Colon (tissue), 2 donors: Measurements from ENCODE around the gene LRRN2.
"Not testable (repeated sequence)": the region's sequence is repeated elsewhere in the genome, so short reads cannot be mapped to it uniquely, and the experiment has no call there.

Source experiments
- FAIRE-seq: peaks from 2 replicates; lab custom pipeline; 2012; peaks lifted over from hg19 to GRCh38; lab: Jason Lieb, UNC
- donor health status: control.
- donor health status: control.

The LRRN2 gene

DNA sequence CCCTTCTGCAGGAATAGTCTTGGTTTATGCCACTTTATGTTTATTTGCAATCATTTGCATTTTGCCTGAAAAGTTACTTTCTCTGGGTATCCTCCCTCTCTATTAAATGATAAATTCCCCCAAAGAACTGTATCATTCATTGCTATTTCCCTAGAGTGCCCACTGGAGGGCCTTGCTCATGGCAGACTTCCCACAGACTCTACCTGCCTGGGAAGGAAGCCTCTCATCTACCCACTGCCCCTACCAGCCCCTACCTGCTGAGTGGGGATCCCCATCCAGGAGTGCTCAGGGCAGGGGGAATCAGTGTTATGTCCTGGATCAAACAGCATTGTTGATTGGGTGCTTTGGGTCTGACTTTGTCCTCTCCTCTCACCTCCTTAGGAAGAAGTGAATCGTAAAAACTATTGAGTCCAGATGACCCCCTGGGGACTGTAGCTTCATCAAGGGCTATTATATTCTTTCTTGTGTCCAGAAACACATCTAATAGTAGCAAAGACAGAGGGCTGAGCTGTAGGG, 6.8 kb upstream of the LRRN2 start:
- FAIRE-seq: no peak

DNA sequence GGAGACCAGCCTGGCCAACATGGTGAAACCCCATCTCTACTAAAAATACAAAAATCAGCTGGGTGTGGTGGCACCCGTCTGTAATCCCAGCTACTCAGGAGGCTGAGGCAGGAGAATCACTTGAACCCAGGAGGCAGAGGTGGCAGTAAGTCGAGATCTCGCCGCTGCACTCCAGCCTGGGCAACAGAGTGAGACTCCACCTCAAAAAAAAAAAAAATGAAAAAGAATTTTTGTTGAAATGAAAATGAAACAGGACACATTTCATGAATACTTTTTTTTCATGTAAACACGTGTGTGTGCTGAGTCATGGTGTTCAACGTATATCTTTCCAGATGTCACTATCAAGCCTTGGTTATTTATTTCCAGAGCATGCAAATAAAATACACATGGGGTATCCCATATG, 5.8 kb upstream of the LRRN2 start:
- FAIRE-seq: not testable (repeated sequence)

DNA sequence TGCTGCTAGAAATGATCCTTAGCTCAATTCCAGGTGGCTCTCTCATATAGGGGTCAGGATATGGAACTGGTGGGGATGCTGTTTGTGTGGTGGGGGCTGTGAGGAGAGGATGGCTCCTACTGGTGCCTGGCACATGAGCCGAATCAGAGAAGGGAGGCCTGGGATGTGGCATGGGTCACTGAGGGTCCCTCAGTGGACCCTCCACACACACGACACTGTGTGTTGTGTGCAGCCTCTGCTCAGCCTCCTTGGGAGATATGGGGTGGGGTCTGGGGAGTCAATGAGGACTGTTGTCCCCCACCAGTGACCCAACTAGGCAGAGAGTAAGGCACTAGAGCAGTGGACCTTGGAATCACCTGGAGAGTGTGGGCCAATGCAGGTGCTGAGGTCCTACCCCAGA, 3.2 kb upstream of the LRRN2 start:
- no peak for FAIRE-seq

DNA sequence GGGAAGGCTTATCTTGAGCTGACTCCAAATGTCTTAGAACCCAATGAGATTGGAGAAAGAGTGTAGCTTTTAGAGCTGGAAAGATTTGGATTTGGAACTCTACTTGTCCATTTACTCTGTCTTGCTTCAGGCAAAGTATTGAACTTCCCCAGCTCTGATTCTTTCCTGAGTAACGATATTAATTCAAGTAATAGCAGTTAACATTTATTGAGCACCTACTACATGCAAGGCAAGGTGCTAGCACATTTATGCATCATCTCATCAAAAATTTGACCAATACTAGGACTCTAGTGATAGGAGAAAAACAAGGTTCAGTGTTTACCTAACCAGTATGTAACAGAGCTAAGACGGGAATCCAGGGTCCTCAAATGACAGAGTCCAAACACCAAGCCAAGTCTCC, 2.5 kb upstream of the LRRN2 start:
- no peak for FAIRE-seq

DNA sequence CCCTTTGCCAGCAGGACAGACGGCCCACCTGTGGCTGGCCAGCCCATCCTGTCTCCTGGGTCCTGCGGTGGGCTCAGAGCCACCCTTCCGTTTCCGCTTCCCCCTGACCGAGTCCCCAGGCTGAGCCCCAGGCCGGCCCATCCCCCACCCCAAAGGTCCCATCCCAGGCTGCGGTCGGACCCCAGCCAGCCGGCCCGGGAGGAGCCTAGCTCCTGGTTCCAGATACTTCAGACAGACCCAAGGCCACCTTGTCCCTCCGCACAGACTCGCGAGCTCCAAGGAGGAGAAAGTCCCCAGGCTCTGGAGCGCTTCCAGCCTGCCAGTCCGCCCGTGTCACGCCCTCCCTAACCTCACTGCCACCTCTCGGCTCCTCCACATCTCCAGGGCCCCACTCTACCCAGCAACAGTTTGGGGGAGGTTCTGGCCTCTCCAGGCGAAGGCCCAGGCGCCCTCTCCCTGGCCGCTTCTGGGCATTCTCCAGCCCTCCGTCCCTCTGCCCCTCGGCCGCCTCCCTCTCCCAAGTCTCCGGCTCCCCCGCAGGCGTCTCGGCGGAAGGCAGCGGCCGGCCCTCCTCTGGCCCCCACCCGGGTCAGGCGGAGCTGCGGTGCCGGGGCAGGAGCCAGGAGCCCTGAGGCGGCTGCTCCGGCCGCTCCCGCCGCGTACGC, 835 bp downstream of the LRRN2 start:
- FAIRE-seq: no peak

GRCh38 chr1:204684206-204684570, 1.4 kb downstream of the LRRN2 start:
- no peak for FAIRE-seq

DNA sequence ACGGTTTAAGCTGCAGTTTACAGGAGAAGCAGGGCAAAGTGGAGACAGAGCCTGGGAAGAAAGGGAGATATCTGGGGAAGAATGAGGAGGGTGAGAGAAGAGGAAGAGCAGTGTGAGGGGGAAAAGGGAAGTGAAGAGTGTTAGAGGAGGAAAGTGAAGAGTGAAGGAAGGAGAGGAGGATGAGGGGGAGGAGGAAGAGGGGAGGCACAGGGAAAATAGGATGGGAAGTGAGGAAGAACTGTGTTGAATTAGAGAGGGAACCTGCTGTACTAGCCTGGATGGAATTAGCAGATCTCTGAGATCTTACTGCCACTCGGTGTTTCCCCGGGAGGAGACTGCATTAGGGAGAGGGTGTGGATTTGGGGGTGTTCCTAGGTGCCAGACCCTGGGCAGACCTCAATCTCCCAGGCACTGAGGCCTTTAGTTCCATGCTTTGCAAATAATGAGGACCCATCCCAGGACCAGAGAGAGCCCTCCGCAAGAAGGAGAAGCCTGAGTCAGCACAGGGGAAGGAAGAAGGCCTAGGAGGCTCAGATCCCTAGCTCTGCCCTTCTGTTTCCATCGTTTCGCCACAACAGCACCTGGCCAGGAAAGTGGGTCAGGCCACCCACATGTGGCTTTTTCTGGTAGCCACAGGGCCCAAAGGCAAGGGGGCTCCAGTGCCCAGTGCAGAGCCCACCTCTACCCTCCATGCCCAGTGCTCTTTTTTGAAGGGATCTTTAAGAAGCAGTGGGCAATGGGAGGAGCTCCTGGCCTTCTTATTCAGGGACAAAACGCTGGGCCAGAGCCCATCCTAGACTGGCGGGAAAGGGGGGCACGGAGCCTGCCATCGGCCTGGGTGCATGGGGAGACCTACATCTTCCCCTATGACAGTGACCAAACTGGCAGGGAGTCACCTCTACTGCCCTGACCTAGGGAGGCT, 2.0 kb downstream of the LRRN2 start:
- no peak for FAIRE-seq

DNA sequence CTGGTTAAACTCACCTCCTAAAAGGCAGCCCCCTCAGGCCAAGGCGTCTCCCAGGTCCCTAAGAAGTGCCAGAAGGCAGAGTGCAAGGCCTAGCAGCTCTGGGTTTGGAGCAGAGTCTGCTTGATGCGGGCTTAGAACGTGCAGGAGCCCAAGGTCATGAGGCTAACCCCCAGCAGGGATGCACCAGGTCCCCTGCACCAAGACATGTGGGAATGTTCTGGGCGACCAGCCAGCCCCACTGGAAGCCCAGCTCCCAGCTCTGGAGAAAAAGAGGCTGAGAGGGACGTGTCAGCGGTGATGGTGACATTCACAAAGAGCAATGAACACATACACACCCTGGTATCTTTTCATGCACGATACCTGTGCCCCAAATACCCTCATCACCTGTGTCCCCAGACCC, 5.1 kb downstream of the LRRN2 start:
- FAIRE-seq: no peak

DNA sequence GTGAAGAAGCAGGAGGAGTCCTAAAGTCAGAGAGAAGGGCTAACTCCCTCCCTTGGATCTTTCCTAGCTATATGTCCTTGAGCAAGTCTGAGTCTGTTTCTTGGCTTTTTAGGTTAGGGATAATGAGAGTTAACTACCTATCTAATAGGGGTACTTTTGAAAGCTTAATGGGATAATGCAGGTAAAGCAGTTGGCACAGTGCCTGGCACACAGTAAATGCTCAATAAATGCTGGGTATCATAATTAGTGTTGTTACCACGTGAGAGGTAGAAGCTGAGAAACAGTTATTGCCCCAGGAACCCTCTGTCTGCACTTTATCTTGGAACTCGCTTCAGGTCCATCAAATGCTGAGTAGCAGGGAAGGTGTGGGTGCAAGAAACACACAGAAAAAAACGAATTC, 5.5 kb downstream of the LRRN2 start:
- FAIRE-seq: no peak

DNA sequence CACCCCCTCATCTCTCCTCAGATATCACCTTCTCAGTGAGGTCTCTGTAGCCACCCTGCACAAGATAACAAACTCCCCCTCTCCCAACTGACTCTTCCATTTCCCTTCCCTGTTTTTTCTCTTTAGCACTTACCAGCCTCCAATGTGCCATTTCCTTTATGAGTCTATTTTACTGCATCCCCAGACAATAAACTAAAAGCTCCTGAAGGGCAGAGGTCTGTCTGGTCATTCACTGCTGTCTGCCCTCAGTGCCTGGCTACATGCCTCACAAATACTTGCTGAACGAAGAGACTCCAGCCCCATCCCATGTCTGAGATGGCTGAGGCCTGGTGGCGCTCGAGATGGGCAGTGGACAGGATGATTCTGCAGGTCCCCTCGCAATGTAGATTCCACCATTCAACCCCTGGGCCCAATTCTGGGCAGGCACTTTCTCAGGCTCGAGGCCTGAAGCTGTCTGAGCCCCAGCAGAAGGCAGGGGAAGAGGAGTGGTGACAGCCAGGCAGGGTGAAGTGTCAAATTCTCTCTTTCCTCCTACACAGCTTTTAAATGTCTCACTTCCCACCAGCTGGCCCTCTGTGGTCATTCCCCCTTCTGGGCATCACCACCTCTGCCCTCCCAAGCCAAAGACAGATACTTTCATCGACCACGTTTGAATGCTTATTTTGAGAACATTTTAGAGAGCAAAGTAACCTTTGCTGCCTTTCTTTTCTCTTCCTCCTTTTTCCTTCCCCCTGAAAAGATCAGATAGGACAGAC, 6.6 kb downstream of the LRRN2 start:
- FAIRE-seq: no peak

- no peak for FAIRE-seq
Measured at GRCh38 chr1:204677864-204678263, 7.7 kb downstream of the LRRN2 start.

GRCh38 chr1:204676043-204676442, 9.5 kb downstream of the LRRN2 start:
- no peak for FAIRE-seq

GRCh38 chr1:204673909-204674649, 11.5 kb downstream of the LRRN2 start:
- FAIRE-seq: no peak

DNA sequence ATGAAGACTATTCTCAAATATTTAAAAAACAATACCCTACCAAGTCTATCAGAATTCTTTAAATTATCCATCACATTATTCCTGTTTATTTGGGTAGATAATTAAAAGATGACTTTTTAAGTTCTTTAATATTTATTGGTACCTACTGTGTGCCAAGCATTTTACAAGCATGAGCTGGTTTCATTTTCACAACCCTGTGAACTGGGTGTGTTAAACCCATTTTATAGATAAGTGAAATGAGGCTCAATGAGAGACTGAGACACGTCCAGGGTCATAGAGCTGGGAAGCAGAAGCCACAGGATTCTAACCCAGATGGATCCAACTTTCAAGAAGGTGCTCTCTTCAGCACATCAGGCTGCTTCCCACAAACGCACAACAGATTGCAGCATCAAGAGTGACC, 12.3 kb downstream of the LRRN2 start:
- no peak for FAIRE-seq

GRCh38 chr1:204672482-204673121, 12.9 kb downstream of the LRRN2 start:
- no peak for FAIRE-seq

- FAIRE-seq: no peak
Measured at GRCh38 chr1:204672069-204672468, 13.5 kb downstream of the LRRN2 start.

DNA sequence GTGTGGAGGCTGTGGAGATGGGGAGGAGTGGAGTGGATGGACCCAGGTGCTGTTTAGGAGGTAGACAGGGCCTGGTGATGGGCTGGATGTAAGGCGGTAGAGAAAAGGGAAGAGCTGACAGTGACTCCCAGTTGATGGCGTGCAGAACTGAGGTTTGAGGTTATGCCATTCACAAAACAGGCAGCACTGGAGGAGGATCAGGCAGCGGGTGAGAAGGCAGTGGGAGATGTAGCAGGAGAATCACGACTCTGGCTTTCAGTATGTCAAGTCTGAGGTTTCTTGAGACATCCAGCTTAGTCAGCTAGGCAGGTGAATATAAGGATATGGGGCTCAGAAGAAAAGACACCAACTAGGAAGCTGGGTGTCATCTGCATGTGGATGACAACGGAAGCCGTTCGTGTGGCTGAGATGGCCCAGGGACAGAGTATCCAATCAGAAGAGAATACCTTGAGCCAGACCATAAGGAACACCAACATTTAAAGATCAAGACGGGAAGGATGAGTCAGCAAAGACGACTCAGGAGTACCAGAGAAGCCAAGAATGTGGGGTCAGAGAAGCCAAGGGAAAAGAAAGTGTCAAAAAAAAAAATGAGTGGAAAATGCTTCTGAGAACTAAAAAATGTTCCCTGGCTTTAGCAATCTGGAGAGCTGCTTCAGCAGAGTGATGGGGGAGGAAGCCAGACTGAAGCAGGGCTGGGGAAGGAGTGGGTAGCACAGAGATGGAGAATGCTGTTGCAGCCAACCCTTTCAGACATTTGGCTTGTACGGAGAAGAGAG, 15.2 kb downstream of the LRRN2 start:
- FAIRE-seq: no peak

DNA sequence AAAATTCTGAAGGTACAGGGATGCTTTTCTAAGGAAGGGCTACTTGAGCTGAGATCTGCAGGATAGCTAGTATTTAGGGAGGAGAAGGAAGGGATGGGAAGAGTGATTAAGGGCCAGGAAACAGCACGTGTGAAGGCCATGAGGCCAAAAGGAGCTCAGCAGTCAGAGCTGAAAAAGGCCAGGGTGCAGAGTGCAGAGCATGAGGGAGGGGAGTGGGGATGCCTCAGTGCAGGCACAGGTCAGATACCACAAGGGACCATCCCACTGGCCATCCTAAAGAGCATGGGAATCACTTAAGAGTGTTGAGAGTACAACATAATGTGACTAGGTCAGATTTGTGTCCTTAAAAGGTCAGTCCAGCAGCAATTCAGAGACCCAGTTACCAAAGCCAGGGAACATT, 16.0 kb downstream of the LRRN2 start:
- no peak for FAIRE-seq

GRCh38 chr1:204664384-204664651, 21.2 kb downstream of the LRRN2 start:
- FAIRE-seq: no peak

GRCh38 chr1:204663644-204664383, 21.7 kb downstream of the LRRN2 start:
- no peak for FAIRE-seq
